ENCODE results near the gene MAL. TPM values are rescaled to one million over a fixed set of nuclear protein-coding genes. Genes with fewer than 3 reads are reported as not detected.

MAL gene
- total RNA-seq, 1 experiment from 2014 or later, result 1.6 TPM

DNA sequence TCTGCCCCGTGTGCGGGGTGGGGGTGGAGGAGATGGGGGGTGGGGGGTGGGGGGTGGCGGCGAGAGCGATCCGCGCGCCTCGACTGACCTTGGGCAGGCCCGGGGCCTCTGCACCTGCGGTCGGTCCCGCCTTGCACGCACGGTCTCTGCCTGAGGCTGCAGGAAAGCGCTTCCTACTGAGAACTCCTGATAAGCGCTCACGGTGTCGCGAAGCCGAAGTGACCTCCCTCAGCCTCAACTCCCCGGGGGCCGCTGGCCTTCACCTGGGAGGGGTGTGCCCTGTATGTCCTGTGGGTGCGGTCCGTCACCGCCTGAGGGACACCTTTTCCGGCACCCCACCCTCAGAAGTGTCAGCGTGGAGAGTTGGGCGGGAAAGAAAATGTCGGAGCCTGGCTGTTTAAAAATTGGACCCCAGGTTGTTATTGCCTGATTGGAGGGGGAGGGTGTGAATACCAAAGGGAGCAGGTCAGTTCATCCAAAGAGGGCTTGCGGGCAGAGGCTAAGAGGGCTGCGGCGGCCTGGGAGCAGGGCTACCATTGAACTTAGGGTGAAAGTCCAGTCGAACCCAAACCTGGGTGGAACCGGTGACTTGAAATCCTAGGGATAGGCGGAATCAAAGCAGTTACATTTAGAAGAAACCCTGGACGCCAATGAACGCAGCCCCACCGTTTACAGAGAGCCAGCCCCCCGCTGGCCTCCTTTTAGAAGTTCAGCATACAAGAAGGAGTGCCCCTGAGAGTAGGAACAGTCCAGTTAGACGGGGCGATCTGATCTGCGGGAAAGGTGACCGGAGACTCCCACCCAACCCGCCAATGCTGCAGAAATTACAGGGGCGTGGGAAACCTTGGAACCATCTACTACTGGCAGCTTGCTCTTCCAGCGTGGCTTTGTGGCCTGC lies 1.2 kb downstream of the MAL start:
- H4K20me1 ChIP-seq (ENCODE audit: low read length), result no peaks in the 10 kb centered on the region
- TF ChIP-seq EZH2 (IDR thresholded peaks at IDR 0.05; ENCODE audit: low read length, unreplicated experiment) (no peak), EZH2phosphoT487 (IDR thresholded peaks at IDR 0.05; ENCODE audit: borderline replicate concordance, low read length) (no peak)
- TF ChIP-seq, protein P1, sequence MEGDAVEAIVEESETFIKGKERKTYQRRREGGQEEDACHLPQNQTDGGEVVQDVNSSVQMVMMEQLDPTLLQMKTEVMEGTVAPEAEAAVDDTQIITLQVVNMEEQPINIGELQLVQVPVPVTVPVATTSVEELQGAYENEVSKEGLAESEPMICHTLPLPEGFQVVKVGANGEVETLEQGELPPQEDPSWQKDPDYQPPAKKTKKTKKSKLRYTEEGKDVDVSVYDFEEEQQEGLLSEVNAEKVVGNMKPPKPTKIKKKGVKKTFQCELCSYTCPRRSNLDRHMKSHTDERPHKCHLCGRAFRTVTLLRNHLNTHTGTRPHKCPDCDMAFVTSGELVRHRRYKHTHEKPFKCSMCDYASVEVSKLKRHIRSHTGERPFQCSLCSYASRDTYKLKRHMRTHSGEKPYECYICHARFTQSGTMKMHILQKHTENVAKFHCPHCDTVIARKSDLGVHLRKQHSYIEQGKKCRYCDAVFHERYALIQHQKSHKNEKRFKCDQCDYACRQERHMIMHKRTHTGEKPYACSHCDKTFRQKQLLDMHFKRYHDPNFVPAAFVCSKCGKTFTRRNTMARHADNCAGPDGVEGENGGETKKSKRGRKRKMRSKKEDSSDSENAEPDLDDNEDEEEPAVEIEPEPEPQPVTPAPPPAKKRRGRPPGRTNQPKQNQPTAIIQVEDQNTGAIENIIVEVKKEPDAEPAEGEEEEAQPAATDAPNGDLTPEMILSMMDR (conservative IDR thresholded peaks at IDR 0.05; ENCODE audit: low read depth, low read length), result no peak
- no peak overlapping the region for H3K4me3 ChIP-seq (ENCODE audit: low read length)
- ChIA-PET POLR2A (ENCODE audit: unreplicated experiment) (no interaction called here), CTCF (no interaction called here)
- no peak for ATAC-seq
- no TSS peak for BruUV-seq (replicated peaks)
- DNase-seq, result no peak
- no peaks in the 10 kb centered on the region for H3K27me3 ChIP-seq (ENCODE audit: low read length)
- H3K36me3 ChIP-seq (ENCODE audit: low read depth, low read length), result no peaks in the 10 kb centered on the region
- H3K9me2 ChIP-seq (replicated peaks; ENCODE audit: low read length), result no peaks in the 10 kb centered on the region
- H3K9ac ChIP-seq (ENCODE audit: low read length), result no peak overlapping the region
- no peak overlapping the region for H2AFZ ChIP-seq (ENCODE audit: low read length)
- H3K27ac ChIP-seq (ENCODE audit: low read length), result no peak overlapping the region
- H3K4me1 ChIP-seq (ENCODE audit: insufficient read depth, low read length), result peaks cover 28% of the 10 kb centered on the region
- intact Hi-C loops (cut with micrococcal nuclease), result no loop called here
- H3F3A ChIP-seq (ENCODE audit: low read length, unreplicated experiment), result no peaks in the 10 kb centered on the region
- no peak overlapping the region for H3K4me2 ChIP-seq (ENCODE audit: low read length)
- no peaks in the 10 kb centered on the region for H3K79me2 ChIP-seq (ENCODE audit: low read length)
- H3K9me3 ChIP-seq (ENCODE audit: low read length), result no peaks in the 10 kb centered on the region

- CTCF ChIA-PET, result no interaction called here
- Histone ChIP-seq H3K27me3 (ENCODE audit: low read length) (no peaks in the 10 kb centered on the region), H3K27ac (ENCODE audit: low read length) (no peak overlapping the region), H3K9me2 (replicated peaks; ENCODE audit: low read length) (no peaks in the 10 kb centered on the region), H3K9ac (ENCODE audit: low read length) (no peak overlapping the region), H3K4me1 (ENCODE audit: insufficient read depth, low read length) (peaks cover 34% of the 10 kb centered on the region), H3K4me3 (ENCODE audit: low read length) (no peak overlapping the region), H3K9me3 (ENCODE audit: low read length) (no peaks in the 10 kb centered on the region), H2AFZ (ENCODE audit: low read length) (no peak overlapping the region), H3K4me2 (ENCODE audit: low read length) (no peak overlapping the region), H3K36me3 (ENCODE audit: low read depth, low read length) (no peaks in the 10 kb centered on the region), H3F3A (ENCODE audit: low read length, unreplicated experiment) (no peaks in the 10 kb centered on the region), H4K20me1 (ENCODE audit: low read length) (no peaks in the 10 kb centered on the region), H3K79me2 (ENCODE audit: low read length) (no peaks in the 10 kb centered on the region)
- ATAC-seq, result no peak
- POLR2A ChIA-PET (ENCODE audit: unreplicated experiment), result no interaction called here
- no peak for DNase-seq
- TF ChIP-seq, protein P1 (conservative IDR thresholded peaks at IDR 0.05; ENCODE audit: low read depth, low read length), result no peak
- TF ChIP-seq EZH2phosphoT487 (IDR thresholded peaks at IDR 0.05; ENCODE audit: borderline replicate concordance, low read length), result no peak
- no peak for TF ChIP-seq EZH2 (IDR thresholded peaks at IDR 0.05; ENCODE audit: low read length, unreplicated experiment)
- no TSS peak for BruUV-seq (replicated peaks)
- intact Hi-C loops (cut with micrococcal nuclease), result no loop called here
Measured at GRCh38 chr2:95027369-95027720, 1.8 kb downstream of the MAL start.

- no peak overlapping the region for H2AFZ ChIP-seq (ENCODE audit: low read length)
- H3F3A ChIP-seq (ENCODE audit: low read length, unreplicated experiment), result no peaks in the 10 kb centered on the region
- no peak for ATAC-seq
- H3K9me3 ChIP-seq (ENCODE audit: low read length), result no peaks in the 10 kb centered on the region
- DNase-seq, result no peak
- no peaks in the 10 kb centered on the region for H3K36me3 ChIP-seq (ENCODE audit: low read depth, low read length)
- H3K4me1 ChIP-seq (ENCODE audit: insufficient read depth, low read length), result peaks cover 46% of the 10 kb centered on the region
- H3K27ac ChIP-seq (ENCODE audit: low read length), result no peak overlapping the region
- no peaks in the 10 kb centered on the region for H4K20me1 ChIP-seq (ENCODE audit: low read length)
- no TSS peak for BruUV-seq (replicated peaks)
- intact Hi-C loops (cut with micrococcal nuclease), result no loop called here
- ChIA-PET CTCF (no interaction called here), POLR2A (ENCODE audit: unreplicated experiment) (no interaction called here)
- no peaks in the 10 kb centered on the region for H3K27me3 ChIP-seq (ENCODE audit: low read length)
- H3K9ac ChIP-seq (ENCODE audit: low read length), result no peak overlapping the region
- no peaks in the 10 kb centered on the region for H3K9me2 ChIP-seq (replicated peaks; ENCODE audit: low read length)
- H3K79me2 ChIP-seq (ENCODE audit: low read length), result no peaks in the 10 kb centered on the region
- H3K4me2 ChIP-seq (ENCODE audit: low read length), result no peak overlapping the region
- no peak for TF ChIP-seq EZH2 (IDR thresholded peaks at IDR 0.05; ENCODE audit: low read length, unreplicated experiment)
- TF ChIP-seq, protein P1 (conservative IDR thresholded peaks at IDR 0.05; ENCODE audit: low read depth, low read length), result no peak
- TF ChIP-seq EZH2phosphoT487 (IDR thresholded peaks at IDR 0.05; ENCODE audit: borderline replicate concordance, low read length), result no peak
- H3K4me3 ChIP-seq (ENCODE audit: low read length), result no peak overlapping the region
Measured at GRCh38 chr2:95029898-95030341, 4.4 kb downstream of the MAL start.
